GM19099 (cell line): ENCODE results near the gene SEMG2.

Experiments
- POLR2A ChIP-seq: IDR thresholded peaks from 3 replicates; pipeline ENCODE4 v1.6.1; 2011; ENCODE audit warnings: low read depth; ENCODE audit not compliant: insufficient read length; ENCODE audit errors: extremely low read depth

The SEMG2 gene

DNA sequence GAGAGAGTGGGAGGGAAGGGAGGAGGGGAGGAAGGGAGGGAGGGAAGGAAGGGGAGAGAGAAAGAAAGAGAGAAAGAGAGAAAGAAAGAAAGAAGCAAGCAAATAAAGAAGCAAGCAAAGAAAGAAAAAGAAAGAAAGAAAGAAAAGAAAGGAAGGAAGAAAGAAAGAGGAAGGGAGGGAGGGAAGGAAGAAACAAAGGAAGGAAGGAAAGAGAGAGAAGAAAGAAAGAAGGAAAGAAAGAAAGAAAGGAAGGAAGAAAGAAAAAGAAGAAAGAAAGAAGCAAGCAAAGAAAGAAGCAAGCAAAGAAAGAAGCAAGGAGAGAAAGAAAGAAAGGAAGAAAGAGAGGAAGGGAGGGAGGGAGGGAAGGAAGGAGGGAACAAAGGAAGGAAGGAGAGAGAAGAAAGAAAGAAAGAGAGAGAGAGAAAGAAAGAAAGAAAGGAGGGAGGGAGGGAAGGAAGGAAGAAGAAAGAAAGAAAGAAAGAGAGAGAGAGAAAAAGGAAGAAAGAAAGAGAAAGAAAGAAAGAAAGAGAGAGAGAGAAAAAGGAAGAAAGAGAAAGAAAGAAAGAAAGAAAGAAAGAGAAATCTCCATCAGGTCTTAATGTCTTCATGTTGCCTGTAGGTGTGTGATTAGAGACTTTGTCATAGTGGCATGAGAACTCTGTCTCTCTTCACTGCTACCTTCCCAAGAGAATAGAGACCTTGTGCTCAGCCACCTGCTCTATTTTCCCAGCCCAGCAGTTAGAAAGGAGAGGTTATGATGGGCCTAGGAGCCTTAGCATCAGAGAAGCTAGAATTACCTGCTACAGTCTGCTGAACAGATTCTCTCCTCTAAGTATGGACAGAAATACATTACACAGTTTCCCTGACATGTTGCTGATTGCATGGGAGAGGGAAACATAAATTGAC lies 9.4 kb upstream of the SEMG2 start:
- no peak for TF ChIP-seq POLR2A

GRCh38 chr20:45212836-45213235 lies 8.3 kb upstream of the SEMG2 start:
- no peak for TF ChIP-seq POLR2A

GRCh38 chr20:45218124-45218523 lies 3.0 kb upstream of the SEMG2 start:
- TF ChIP-seq POLR2A: no peak

DNA sequence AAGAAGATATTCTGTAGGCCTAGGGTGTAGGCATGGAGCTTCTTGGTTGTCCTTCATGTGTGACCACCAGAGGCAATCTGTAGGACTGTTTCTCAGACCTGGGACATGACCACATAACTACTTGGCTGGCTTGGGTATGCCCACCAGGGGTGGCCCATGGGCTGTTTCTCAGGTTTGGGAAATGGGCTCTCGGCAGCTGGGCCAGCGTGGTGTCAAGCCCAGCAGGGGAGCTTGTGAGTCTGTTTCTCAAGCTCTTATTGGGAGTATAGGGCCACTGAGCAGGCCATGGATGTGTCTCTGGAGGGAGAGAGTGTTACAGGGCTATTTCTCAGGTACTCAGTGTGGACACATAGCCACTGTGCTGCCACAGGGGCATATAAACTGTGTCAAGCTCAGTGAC lies 2.5 kb upstream of the SEMG2 start:
- TF ChIP-seq POLR2A: no peak

DNA sequence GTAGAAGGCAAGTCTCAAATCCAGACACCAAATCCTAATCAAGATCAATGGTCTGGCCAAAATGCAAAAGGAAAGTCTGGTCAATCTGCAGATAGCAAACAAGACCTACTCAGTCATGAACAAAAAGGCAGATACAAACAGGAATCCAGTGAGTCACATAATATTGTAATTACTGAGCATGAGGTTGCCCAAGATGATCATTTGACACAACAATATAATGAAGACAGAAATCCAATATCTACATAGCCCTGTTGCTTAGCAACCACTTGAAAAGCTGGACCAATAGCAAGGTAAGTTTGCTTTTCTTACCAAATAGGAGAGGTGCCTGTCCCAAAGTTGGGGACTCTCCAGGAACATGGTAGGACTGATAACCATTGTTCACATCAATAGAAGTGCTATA lies 2.0 kb downstream of the SEMG2 start:
- TF ChIP-seq POLR2A: no peak

DNA sequence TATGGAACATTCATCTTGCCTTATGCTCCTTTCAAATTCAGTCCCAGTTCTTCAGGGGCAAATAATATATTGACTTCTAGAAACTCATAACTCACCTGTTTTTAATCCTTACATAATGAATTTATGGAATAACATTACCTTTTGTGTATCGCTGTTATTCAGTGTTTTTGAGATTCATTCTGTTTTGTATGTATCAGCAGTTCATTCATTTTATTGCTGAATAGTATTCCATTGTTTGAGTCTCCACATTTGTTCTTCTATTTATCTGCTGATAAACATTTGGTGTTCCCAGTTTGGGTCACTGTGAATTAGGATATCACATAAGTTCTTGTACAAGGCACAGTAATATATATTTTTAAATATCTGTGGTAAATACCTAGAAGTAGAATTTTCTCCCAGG lies 5.1 kb downstream of the SEMG2 start:
- TF ChIP-seq POLR2A: no peak

GRCh38 chr20:45229264-45230056 lies 8.3 kb downstream of the SEMG2 start:
- no peak for TF ChIP-seq POLR2A

DNA sequence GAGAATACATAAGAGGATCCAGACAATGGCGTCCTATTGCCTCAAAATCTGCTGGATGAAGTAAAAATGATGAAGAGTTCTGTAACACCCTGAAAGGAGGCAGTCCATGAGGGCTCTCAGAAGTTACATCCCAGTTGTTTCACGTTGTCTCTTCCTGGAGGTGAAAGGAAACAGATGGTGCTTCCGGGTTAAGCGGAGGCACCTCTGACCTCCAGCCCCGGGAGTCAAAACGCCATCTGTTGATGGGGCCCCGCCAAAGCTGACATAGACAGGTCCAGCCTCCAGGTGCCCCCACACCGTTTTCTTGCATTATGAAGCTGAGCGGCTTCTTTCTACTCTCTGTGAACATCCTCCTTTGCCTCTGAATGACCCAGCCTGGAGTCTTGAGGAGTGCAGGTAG lies 9.5 kb downstream of the SEMG2 start:
- TF ChIP-seq POLR2A: no peak

- no peak for TF ChIP-seq POLR2A
These were observed 14.8 kb downstream of the SEMG2 start for GRCh38 chr20:45235995-45236394.

DNA sequence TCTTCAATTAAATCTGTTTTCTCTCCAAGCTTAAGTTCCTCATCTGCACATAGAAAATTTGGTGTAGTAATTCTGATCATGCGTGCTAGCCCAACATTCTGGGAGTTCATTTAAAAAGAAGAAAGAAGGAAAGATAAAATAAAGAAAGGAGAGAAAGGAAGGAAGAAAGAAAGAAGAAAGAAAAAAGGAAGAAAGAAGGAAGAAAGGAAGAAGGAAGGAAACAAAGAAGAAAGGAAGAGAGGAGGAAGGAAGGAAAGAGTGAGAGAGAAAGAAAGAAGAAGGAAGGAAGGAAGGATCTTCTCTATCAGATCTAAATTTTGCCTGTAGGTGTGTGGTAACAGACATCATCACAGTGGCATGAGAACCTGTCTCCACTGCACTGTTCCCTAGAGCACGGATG lies 17.0 kb downstream of the SEMG2 start:
- TF ChIP-seq POLR2A: no peak

DNA sequence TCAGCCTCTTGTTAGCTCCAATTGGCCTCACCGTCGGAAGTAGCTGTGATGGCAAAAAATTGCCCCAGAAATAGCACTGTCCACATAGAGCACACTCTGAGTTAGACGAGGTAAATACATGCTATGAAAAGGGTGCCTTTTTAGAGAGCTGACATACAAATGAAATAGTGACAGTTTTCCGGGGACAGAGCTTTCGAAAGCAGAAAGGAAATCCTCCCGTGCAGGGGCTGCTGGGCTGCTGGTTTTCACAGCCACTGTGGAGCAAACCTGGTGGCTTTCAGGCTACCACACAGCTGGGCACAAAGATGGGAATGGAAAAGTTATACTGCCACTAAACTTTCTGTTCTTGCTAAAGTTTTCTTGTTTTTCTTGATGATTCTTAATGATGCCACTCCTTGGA lies 24.9 kb downstream of the SEMG2 start:
- no peak for TF ChIP-seq POLR2A

DNA sequence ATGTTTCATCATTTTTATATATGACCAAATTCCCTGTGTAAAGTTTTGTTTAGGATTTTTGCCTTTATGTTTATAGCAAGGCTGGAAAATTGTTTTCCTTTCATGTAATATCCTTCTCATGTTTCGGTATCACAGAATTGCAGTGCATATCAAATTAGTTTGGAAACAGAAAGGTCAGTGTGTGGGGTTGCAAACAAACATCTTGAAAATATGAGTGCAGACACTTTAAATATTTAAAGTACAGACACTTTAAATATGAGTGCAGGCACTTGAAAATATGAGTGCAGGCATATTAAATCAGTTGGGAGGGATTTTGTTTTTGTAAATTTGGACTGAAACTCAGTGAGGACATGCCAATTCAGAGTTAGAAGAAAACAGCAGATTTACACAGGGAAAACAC lies 26.7 kb downstream of the SEMG2 start:
- no peak for TF ChIP-seq POLR2A

DNA sequence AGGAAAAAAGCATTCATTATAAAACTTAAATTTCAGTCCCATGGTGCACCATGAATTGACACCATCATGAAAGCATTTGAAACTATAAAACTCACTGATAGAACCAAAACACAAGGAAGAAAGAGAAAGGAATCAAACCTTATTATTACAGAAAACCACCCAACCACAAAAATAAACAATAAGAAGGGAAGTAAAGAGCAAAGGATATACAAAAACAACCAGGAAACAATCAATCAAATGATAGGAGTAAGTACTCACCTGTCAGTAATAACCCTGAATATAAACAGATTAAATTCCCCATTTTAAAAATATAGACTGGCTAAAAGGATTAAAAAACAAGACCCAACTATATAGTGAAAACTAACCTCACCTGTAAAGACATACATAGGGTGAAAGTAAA lies 27.4 kb downstream of the SEMG2 start:
- no peak for TF ChIP-seq POLR2A

DNA sequence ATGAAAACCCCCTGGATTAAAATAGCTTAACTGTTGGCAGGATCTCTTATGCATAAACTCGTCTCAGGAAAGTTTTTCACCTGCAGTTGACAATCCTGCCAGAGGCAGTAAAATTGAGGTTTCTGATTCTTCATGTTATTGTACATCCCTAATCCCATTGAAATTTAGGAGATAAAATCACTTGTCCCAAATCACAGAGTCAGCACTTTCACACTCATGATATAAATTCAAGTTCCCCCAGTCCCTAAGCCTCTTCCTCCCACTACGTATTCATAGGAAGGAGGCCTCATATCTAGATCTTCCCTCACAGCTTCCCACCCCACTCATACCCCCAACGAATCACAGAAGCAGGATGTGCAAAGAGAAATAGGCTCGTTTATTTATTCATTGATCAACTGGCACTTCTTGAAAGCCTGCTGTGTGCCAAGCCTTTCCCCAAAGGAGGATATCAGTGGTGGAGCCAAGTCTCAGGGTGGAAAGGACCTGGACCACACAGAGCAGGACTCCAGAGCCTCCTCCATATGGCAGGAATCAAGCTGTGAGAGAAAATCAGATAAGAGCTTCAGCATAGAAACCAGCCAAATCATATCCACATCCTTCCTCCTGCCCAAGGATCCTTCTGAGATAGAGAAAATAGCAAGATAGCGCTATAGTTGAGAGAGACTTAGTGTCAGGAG lies 30.8 kb downstream of the SEMG2 start:
- no peak for TF ChIP-seq POLR2A

DNA sequence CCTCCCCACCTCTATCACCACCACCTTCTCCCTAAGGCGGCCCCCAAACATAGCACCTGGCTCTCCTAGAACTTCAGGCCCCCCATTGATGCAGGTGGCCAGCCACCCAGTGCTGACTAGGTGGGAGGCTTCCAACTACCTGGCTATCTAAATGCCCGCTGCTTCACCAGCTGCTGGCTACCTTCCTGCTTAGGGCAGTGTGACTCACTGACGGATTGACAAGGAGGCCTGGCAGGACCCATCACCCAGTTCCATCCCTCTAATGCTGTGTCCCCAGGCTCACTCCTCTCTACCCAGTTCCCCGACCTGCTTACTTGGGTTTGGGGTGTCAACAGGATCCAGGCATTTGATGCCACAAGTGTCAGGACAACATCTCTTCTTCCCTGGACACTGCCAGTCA lies 32.1 kb downstream of the SEMG2 start:
- TF ChIP-seq POLR2A: no peak
